ENCODE results near the gene AP2A2. TPM values are rescaled to one million over a fixed set of nuclear protein-coding genes. Genes with fewer than 3 reads are reported as not detected.

Gene AP2A2
- total and polyA plus RNA-seq, 2 of the 4 experiments (the other 2 are of a cell fraction), result 19.9 to 49.0 TPM

GRCh38 chr11:1042626-1043562, 117.2 kb downstream of the AP2A2 start:
- Histone ChIP-seq H3K27ac (ENCODE audit: insufficient read depth, low read length) (no peak overlapping the region), H4K5ac (ENCODE audit: low read depth, low read length) (no peak overlapping the region), H2BK20ac (ENCODE audit: low read depth, low read length) (no peak overlapping the region), H3K9me1 (ENCODE audit: insufficient read depth, low read length) (no peaks in the 10 kb centered on the region), H4K20me1 (ENCODE audit: insufficient read depth, low read length) (no peaks in the 10 kb centered on the region), H3K23ac (ENCODE audit: low read depth, low read length) (no peak overlapping the region), H2AK9ac (replicated peaks; ENCODE audit: low read depth, low read length, poor library complexity) (no peak overlapping the region), H3K36me3 (ENCODE audit: control insufficient read depth, insufficient read depth, low read length) (no peaks in the 10 kb centered on the region), H3K9me3 (ENCODE audit: control insufficient read depth, insufficient read depth, low read length) (no peaks in the 10 kb centered on the region), H3K4me1 (ENCODE audit: control insufficient read depth, insufficient read depth, low read length) (no peaks in the 10 kb centered on the region), H3K27me3 (ENCODE audit: control insufficient read depth, insufficient read depth, low read length) (peaks cover 24% of the 10 kb centered on the region), H2BK15ac (ENCODE audit: low read depth, low read length) (no peak overlapping the region), H3K4me2 (ENCODE audit: low read depth, low read length) (no peak overlapping the region), H3K18ac (ENCODE audit: low read depth, low read length) (no peak overlapping the region), H2AFZ (replicated peaks; ENCODE audit: low read length, poor library complexity) (no peak overlapping the region), H2AK5ac (ENCODE audit: low read depth, low read length) (no peak overlapping the region), H3K4me3 (ENCODE audit: insufficient read depth, low read depth, low read length) (no peak overlapping the region), H4K8ac (ENCODE audit: low read depth in 2 of 2, low read length in 2 of 2) (no peak overlapping the region), H3K79me1 (ENCODE audit: low read depth in 1 of 2, low read length in 2 of 2) (no peaks in the 10 kb centered on the region), H3K9ac (ENCODE audit: low read depth, low read length) (no peak overlapping the region), H2BK120ac (ENCODE audit: low read depth, low read length) (no peak overlapping the region), H4K91ac (ENCODE audit: insufficient read depth, low read depth, low read length) (no peak overlapping the region), H3K4ac (ENCODE audit: low read depth, low read length) (no peak overlapping the region), H2BK5ac (ENCODE audit: low read depth, low read length, poor library complexity, severe bottlenecking) (no peak overlapping the region), H3K14ac (replicated peaks; ENCODE audit: low read depth, low read length) (no peak overlapping the region), H3K56ac (ENCODE audit: extremely low read depth, insufficient read depth, low read length) (no peak overlapping the region)
- in situ Hi-C loops (cut with MboI; ENCODE audit: low sequenced_read_pairs) (no loop called here), intact Hi-C loops (cut with micrococcal nuclease) (no loop called here), dilution Hi-C loops (cut with HindIII; ENCODE audit: low sequenced_read_pairs, unreplicated experiment) (no loop called here)
- CTCF ChIA-PET, result no interaction called here
- ATAC-seq (ENCODE audit: low read depth) (no peak), DNase-seq (no peak)
- WGBS, 2 experiments (ENCODE audit: extremely low coverage in 2 of 2, insufficient read length in 1 of 2), result 71% methylated on average over 13 of the region's 26 CpGs; no CpG with 5 or more reads in 1 of the 2 experiments
- no TSS peak for BruUV-seq (replicated peaks)
- POLR2A ChIA-PET (ENCODE audit: unreplicated experiment), result no interaction called here
- TF ChIP-seq ELK1 (IDR thresholded peaks at IDR 0.05; ENCODE audit: borderline replicate concordance, low read depth, low read length), result no peak
- TF ChIP-seq POLR2A (IDR thresholded peaks at IDR 0.05; ENCODE audit: low read depth, low read length), result no peak
- no peak for TF ChIP-seq MAFK (IDR thresholded peaks at IDR 0.05; ENCODE audit: low read depth, low read length)
- no peak for TF ChIP-seq BHLHE40 (IDR thresholded peaks at IDR 0.05; ENCODE audit: low read depth, low read length)
- no peak for TF ChIP-seq CEBPB (IDR thresholded peaks at IDR 0.05; ENCODE audit: low read depth, low read length)
- TF ChIP-seq MXI1 (IDR thresholded peaks at IDR 0.05; ENCODE audit: borderline replicate concordance, low read depth, low read length), result no peak
- TF ChIP-seq USF2 (IDR thresholded peaks at IDR 0.05; ENCODE audit: low read depth, low read length), result no peak
- TF ChIP-seq MAZ (IDR thresholded peaks at IDR 0.05; ENCODE audit: borderline replicate concordance, low read depth, low read length), result no peak
- TF ChIP-seq SMC3 (IDR thresholded peaks at IDR 0.05; ENCODE audit: low read depth, low read length), result no peak
- TF ChIP-seq FOS (IDR thresholded peaks at IDR 0.05; ENCODE audit: low read depth, low read length), result no peak
- no peak for TF ChIP-seq CHD1 (IDR thresholded peaks at IDR 0.05; ENCODE audit: low read depth, low read length)
- no peak for TF ChIP-seq NFE2L2 (IDR thresholded peaks at IDR 0.05; ENCODE audit: low read depth, low read length)

All from IMR-90 (cell line).